Mesenchymal stem cell (in vitro differentiated cells and primary cell): Measurements from ENCODE around the gene ALDH4A1.
A peak's percentile ranks its signal among the peaks of the same experiment; 100 is the strongest.

ENCODE experiments used
- DNase-seq: peaks from one replicate; pipeline ENCODE4 v3.0.0-alpha.2; 2013
- H2AFZ ChIP-seq: one replicate; pipeline ENCODE4 v1.6.1; 2013; ENCODE audit warnings: low read depth, mild to moderate bottlenecking, control low read depth, inconsistent platforms, low read length, moderate library complexity
- H2AK5ac ChIP-seq: 2 replicates; pipeline ENCODE4 v1.6.1; 2013; ENCODE audit warnings: low read length, moderate library complexity, mild to moderate bottlenecking, inconsistent platforms; ENCODE audit not compliant: severe bottlenecking
- H2BK120ac ChIP-seq: one replicate; pipeline ENCODE4 v1.6.1; 2013; ENCODE audit warnings: low read depth, mild to moderate bottlenecking, inconsistent platforms, low read length, moderate library complexity
- H2BK12ac ChIP-seq, 2 experiments: one replicate each; pipeline ENCODE4 v1.6.1; 2013; ENCODE audit warnings: inconsistent platforms in 2 of 2, low read length in 2 of 2, mild to moderate bottlenecking in 2 of 2, moderate library complexity in 2 of 2, control low read depth in 1 of 2
- H2BK15ac ChIP-seq: one replicate; pipeline ENCODE4 v1.6.1; 2013; ENCODE audit warnings: mild to moderate bottlenecking, low read depth, inconsistent platforms; ENCODE audit not compliant: poor library complexity, severe bottlenecking
- H2BK5ac ChIP-seq: 2 replicates; pipeline ENCODE4 v1.6.1; 2013; ENCODE audit warnings: low read depth, mild to moderate bottlenecking, low read length, control low read depth, inconsistent platforms; ENCODE audit not compliant: poor library complexity, severe bottlenecking
- H3K14ac ChIP-seq, 2 experiments: one replicate each; pipeline ENCODE4 v1.6.1; 2013; ENCODE audit warnings: inconsistent platforms in 2 of 2, low read length in 2 of 2, control low read depth in 1 of 2, mild to moderate bottlenecking in 1 of 2, moderate library complexity in 1 of 2
- H3K18ac ChIP-seq, 2 experiments: one replicate each; pipeline ENCODE4 v1.6.1; 2013; ENCODE audit warnings: inconsistent platforms in 2 of 2, low read length in 2 of 2, control low read depth in 1 of 2, low read depth in 1 of 2, mild to moderate bottlenecking in 1 of 2
- H3K23ac ChIP-seq, 2 experiments: one replicate each; pipeline ENCODE4 v1.6.1; 2013; ENCODE audit warnings: inconsistent platforms in 2 of 2, low read length in 2 of 2, mild to moderate bottlenecking in 2 of 2, moderate library complexity in 2 of 2, control low read depth in 1 of 2
- H3K27ac ChIP-seq: 2 replicates; pipeline ENCODE4 v1.5.1; 2013; ENCODE audit warnings: mild to moderate bottlenecking, moderate library complexity, low read length, control low read depth, inconsistent platforms; ENCODE audit not compliant: poor library complexity, severe bottlenecking
- H3K27me3 ChIP-seq, 2 experiments: 2 replicates each; pipeline versions ENCODE4 v1.6.1 to v1.7.0; 2013; ENCODE audit warnings: low read length in 2 of 2, mild to moderate bottlenecking in 2 of 2, moderate library complexity in 2 of 2, control low read depth in 1 of 2, inconsistent platforms in 1 of 2; ENCODE audit not compliant: control insufficient read depth in 1 of 2, insufficient read depth in 1 of 2
- H3K36me3 ChIP-seq, 2 experiments: 2 replicates each; pipeline versions ENCODE4 v1.6.1 to v1.7.0; 2013; ENCODE audit warnings: low read length in 2 of 2, control low read depth in 1 of 2, inconsistent platforms in 1 of 2, low read depth in 1 of 2, mild to moderate bottlenecking in 1 of 2; ENCODE audit not compliant: insufficient read depth in 2 of 2, control insufficient read depth in 1 of 2
- H3K4ac ChIP-seq, 2 experiments: one replicate each; pipeline ENCODE4 v1.6.1; 2013; ENCODE audit warnings: inconsistent platforms in 2 of 2, low read length in 2 of 2, mild to moderate bottlenecking in 2 of 2, moderate library complexity in 2 of 2, control low read depth in 1 of 2, low read depth in 1 of 2
- H3K4me1 ChIP-seq: 2 replicates; pipeline ENCODE4 v1.6.1; 2013; ENCODE audit warnings: low read depth, low read length, control low read depth; ENCODE audit not compliant: control insufficient read depth, insufficient read depth
- H3K4me2 ChIP-seq: 2 replicates; pipeline ENCODE4 v1.6.1; 2013; ENCODE audit warnings: low read length, mild to moderate bottlenecking, inconsistent platforms; ENCODE audit not compliant: poor library complexity, severe bottlenecking
- H3K4me3 ChIP-seq, 2 experiments: 2 replicates each; pipeline versions ENCODE4 v1.5.1 to v1.7.0; 2013; ENCODE audit warnings: low read length in 2 of 2, mild to moderate bottlenecking in 2 of 2, control low read depth in 1 of 2, low read depth in 1 of 2; ENCODE audit not compliant: insufficient read depth in 1 of 2
- H3K79me1 ChIP-seq: replicated peaks from 2 replicates; pipeline ENCODE4 v1.6.1; 2013; ENCODE audit warnings: mild to moderate bottlenecking, control low read depth, low read length, inconsistent platforms; ENCODE audit not compliant: poor library complexity, severe bottlenecking
- H3K9ac ChIP-seq: 2 replicates; pipeline ENCODE4 v1.7.0; 2013; ENCODE audit warnings: mild to moderate bottlenecking, low read length, moderate library complexity
- H3K9me3 ChIP-seq: 2 replicates; pipeline ENCODE4 v1.7.0; 2013; ENCODE audit warnings: mild to moderate bottlenecking, low read length; ENCODE audit not compliant: control insufficient read depth
- H4K8ac ChIP-seq: one replicate; pipeline ENCODE4 v1.6.1; 2013; ENCODE audit warnings: inconsistent platforms, mild to moderate bottlenecking, low read length, moderate library complexity
- H4K91ac ChIP-seq: one replicate; pipeline ENCODE4 v1.6.1; 2013; ENCODE audit warnings: mild to moderate bottlenecking, low read length, inconsistent platforms
- WGBS: methylation state at CpG from one replicate; pipeline ENCODE4 v1.1.7; 2013; ENCODE audit warnings: mixed read lengths; 5-methylcytosine and 5-hydroxymethylcytosine counted together

ALDH4A1 gene

GRCh38 chr1:18876210-18876609 lies 26.1 kb downstream of the ALDH4A1 start:
- H4K91ac ChIP-seq = no peak overlapping the region
- no peak overlapping the region for H3K9ac ChIP-seq
- H3K79me1 ChIP-seq = no peaks in the 10 kb centered on the region
- H2AFZ ChIP-seq = no peak overlapping the region
- H3K4me1 ChIP-seq = peaks cover 5% of the 10 kb centered on the region
- H3K36me3 ChIP-seq = peaks cover 7 to 39% of the 10 kb centered on the region in 2 experiments
- H2BK5ac ChIP-seq = no peak overlapping the region
- no peak overlapping the region for H2BK120ac ChIP-seq
- no peak overlapping the region for H4K8ac ChIP-seq
- no peak overlapping the region for H2BK15ac ChIP-seq
- DNase-seq = no peak
- H3K4ac ChIP-seq = no peak overlapping the region
- H3K18ac ChIP-seq = no peak overlapping the region
- H3K9me3 ChIP-seq = no peaks in the 10 kb centered on the region
- no peak overlapping the region for H2AK5ac ChIP-seq
- no peaks in the 10 kb centered on the region for H3K27me3 ChIP-seq
- H3K4me3 ChIP-seq = no peak overlapping the region
- H3K23ac ChIP-seq = no peak overlapping the region
- 73% methylated on average over 5 of the region's 10 CpGs for WGBS
- H3K4me2 ChIP-seq = no peak overlapping the region
- no peak overlapping the region for H3K27ac ChIP-seq
- no peak overlapping the region for H2BK12ac ChIP-seq
- no peak overlapping the region for H3K14ac ChIP-seq

GRCh38 chr1:18875796-18876128 lies 26.6 kb downstream of the ALDH4A1 start:
- Histone ChIP-seq H3K23ac (no peak overlapping the region), H4K91ac (no peak overlapping the region), H3K4me1 (peaks cover 5% of the 10 kb centered on the region), H3K9ac (peak overlapping the region; percentile 28), H2BK120ac (no peak overlapping the region), H2AFZ (no peak overlapping the region), H3K4me2 (no peak overlapping the region), H2BK12ac (no peak overlapping the region), H2AK5ac (no peak overlapping the region), H3K79me1 (no peaks in the 10 kb centered on the region), H4K8ac (no peak overlapping the region), H2BK5ac (no peak overlapping the region), H2BK15ac (no peak overlapping the region), H3K36me3 (peaks cover 4 to 35% of the 10 kb centered on the region in 2 experiments), H3K4me3 (no peak overlapping the region), H3K27me3 (no peaks in the 10 kb centered on the region), H3K18ac (no peak overlapping the region), H3K4ac (no peak overlapping the region), H3K9me3 (no peaks in the 10 kb centered on the region), H3K14ac (no peak overlapping the region), H3K27ac (no peak overlapping the region)
- WGBS = 86% methylated on average over 3 of the region's 3 CpGs
- DNase-seq = no peak

GRCh38 chr1:18875107-18875795 lies 27.1 kb downstream of the ALDH4A1 start:
- H3K9me3 ChIP-seq = no peaks in the 10 kb centered on the region
- H2AFZ ChIP-seq = peak overlapping the region; percentile 34
- H3K36me3 ChIP-seq = peaks cover 4 to 35% of the 10 kb centered on the region in 2 experiments
- no peak overlapping the region for H2BK5ac ChIP-seq
- H3K4me2 ChIP-seq = no peak overlapping the region
- H3K14ac ChIP-seq = peak overlapping the region in 1 of 2 experiments; percentile 60
- 34% methylated on average over 20 of the region's 20 CpGs for WGBS
- H3K9ac ChIP-seq = peak overlapping the region; percentile 28
- no peaks in the 10 kb centered on the region for H3K79me1 ChIP-seq
- no peak overlapping the region for H2BK12ac ChIP-seq
- H3K23ac ChIP-seq = no peak overlapping the region
- no peak overlapping the region for H2AK5ac ChIP-seq
- no peak overlapping the region for H3K4me3 ChIP-seq
- no peak overlapping the region for H3K4ac ChIP-seq
- H4K91ac ChIP-seq = no peak overlapping the region
- H2BK15ac ChIP-seq = no peak overlapping the region
- H2BK120ac ChIP-seq = no peak overlapping the region
- no peak overlapping the region for H3K18ac ChIP-seq
- peaks cover 5% of the 10 kb centered on the region for H3K4me1 ChIP-seq
- no peak overlapping the region for H3K27ac ChIP-seq
- DNase-seq = peak; percentile 81
- H3K27me3 ChIP-seq = no peaks in the 10 kb centered on the region
- H4K8ac ChIP-seq = no peak overlapping the region

GRCh38 chr1:18874600-18874999 lies 27.8 kb downstream of the ALDH4A1 start:
- 86% methylated on average over 8 of the region's 8 CpGs for WGBS
- Histone ChIP-seq H2AK5ac (no peak overlapping the region), H3K9me3 (no peaks in the 10 kb centered on the region), H3K4me3 (no peak overlapping the region), H2BK15ac (no peak overlapping the region), H3K9ac (no peak overlapping the region), H3K18ac (no peak overlapping the region), H3K4me2 (no peak overlapping the region), H4K91ac (no peak overlapping the region), H3K23ac (no peak overlapping the region), H3K27ac (no peak overlapping the region), H2AFZ (no peak overlapping the region), H2BK5ac (no peak overlapping the region), H3K4me1 (peaks cover 3% of the 10 kb centered on the region), H3K14ac (no peak overlapping the region), H4K8ac (no peak overlapping the region), H3K36me3 (peaks cover 4 to 35% of the 10 kb centered on the region in 2 experiments), H2BK12ac (no peak overlapping the region), H3K27me3 (peaks cover 1 to 2% of the 10 kb centered on the region in 2 experiments), H3K4ac (no peak overlapping the region), H3K79me1 (no peaks in the 10 kb centered on the region), H2BK120ac (no peak overlapping the region)
- DNase-seq = no peak
